Measurements from ENCODE around the gene HOXD12. TPM values are rescaled to one million over a fixed set of nuclear protein-coding genes. Genes with fewer than 3 reads are reported as not detected.

HOXD12 gene
- total RNA-seq, 1 experiment from 2014 or later: 0.27 TPM

GRCh38 chr2:176123411-176124109 is 24.0 kb downstream of the HOXD12 start:
- ChIA-PET CTCF (no interaction called here), RAD21 (ENCODE audit: low non-redundant PET in 1 of 2, low total read pairs in 2 of 2, uncharacterized antibody in 2 of 2, unreplicated experiment in 2 of 2) (no interaction called here)
- H3K27me3 ChIP-seq (ENCODE audit: insufficient read depth, low read length): no peaks in the 10 kb centered on the region

More at GRCh38 chr2:176123411-176124109, 24.0 kb downstream of the HOXD12 start:
- ATAC-seq (no peak), DNase-seq (ENCODE audit: low read depth, low spot score) (no peak)
- peaks cover 0 to 5% of the 10 kb centered on the region in 2 experiments; a peak in 1 of 4 replicates for H3K4me1 ChIP-seq (ENCODE audit: control insufficient read depth in 1 of 2, insufficient read depth in 2 of 2, low read length in 2 of 2)
- H3K4me2 ChIP-seq (ENCODE audit: low read length): no peak overlapping the region
- POLR2A ChIA-PET: no interaction called here
- no peak for TF ChIP-seq JUND (IDR thresholded peaks at IDR 0.05)
- TF ChIP-seq EZH2 (IDR thresholded peaks at IDR 0.05): no peak
- no peak for TF ChIP-seq FOSL1 (IDR thresholded peaks at IDR 0.05; ENCODE audit: low read depth)
- no peak for TF ChIP-seq SP1 (IDR thresholded peaks at IDR 0.05; ENCODE audit: low read depth)
- TF ChIP-seq ZBTB33 (IDR thresholded peaks at IDR 0.05; ENCODE audit: extremely low read depth, insufficient replicate concordance, low read length): no peak
- no peak for TF ChIP-seq ZNF274 (IDR thresholded peaks at IDR 0.05; ENCODE audit: low read depth, low read length)
- no peak for TF ChIP-seq SRF (IDR thresholded peaks at IDR 0.05; ENCODE audit: low read depth)
- TF ChIP-seq EGR1 (IDR thresholded peaks at IDR 0.05; ENCODE audit: low read depth): no peak
- no peak for TF ChIP-seq ATF3 (IDR thresholded peaks at IDR 0.05)
- no peak for TF ChIP-seq YY1 (IDR thresholded peaks at IDR 0.05; ENCODE audit: extremely low read depth, insufficient replicate concordance, low read depth, low read length)
- TF ChIP-seq ELF1 (IDR thresholded peaks at IDR 0.05; ENCODE audit: borderline replicate concordance, low read depth): no peak
- TF ChIP-seq CEBPB (IDR thresholded peaks at IDR 0.05; ENCODE audit: low read depth): no peak
- no peak for TF ChIP-seq POLR2AphosphoS5 (IDR thresholded peaks at IDR 0.05; ENCODE audit: low read depth, low read length)
- no peak for TF ChIP-seq ZFX (IDR thresholded peaks at IDR 0.05)
- no peak for TF ChIP-seq POLR2A (IDR thresholded peaks at IDR 0.05; ENCODE audit: borderline replicate concordance, extremely low read depth, insufficient read depth, insufficient read length)
- TF ChIP-seq SIN3A (IDR thresholded peaks at IDR 0.05; ENCODE audit: low read depth): no peak
- TF ChIP-seq RAD21 (IDR thresholded peaks at IDR 0.05; ENCODE audit: low read depth): no peak
- TF ChIP-seq CBX3 (IDR thresholded peaks at IDR 0.05; ENCODE audit: low read depth): no peak
- no peak for TF ChIP-seq TCF7L2 (IDR thresholded peaks at IDR 0.05; ENCODE audit: borderline replicate concordance, extremely low read depth, insufficient read depth, insufficient read length)
- TF ChIP-seq MAX (IDR thresholded peaks at IDR 0.05): no peak
- H2AFZ ChIP-seq (ENCODE audit: low read depth, low read length, poor library complexity, severe bottlenecking): no peak overlapping the region
- H3K9me2 ChIP-seq (ENCODE audit: insufficient read depth): no peaks in the 10 kb centered on the region
- no peak overlapping the region for H3K9ac ChIP-seq (ENCODE audit: low read length)
- no peaks in the 10 kb centered on the region for H3K9me3 ChIP-seq (ENCODE audit: control insufficient read depth in 1 of 2, insufficient read depth in 1 of 2, low read depth in 1 of 2, low read length in 2 of 2)
- intact Hi-C loops (cut with micrococcal nuclease): no loop called here
- H4K20me1 ChIP-seq (ENCODE audit: insufficient read depth): no peaks in the 10 kb centered on the region
- BruUV-seq (replicated peaks): no TSS peak
- no peaks in the 10 kb centered on the region for H3K79me2 ChIP-seq (ENCODE audit: insufficient read depth, low read length)
- H3K27ac ChIP-seq (ENCODE audit: low read depth, low read length): no peak overlapping the region
- H3K36me3 ChIP-seq (ENCODE audit: control insufficient read depth in 1 of 2, insufficient read depth in 2 of 2, low read length in 2 of 2): no peaks in the 10 kb centered on the region
- no peak overlapping the region for H3K4me3 ChIP-seq (replicated peaks in 1 of 2; ENCODE audit: low read depth in 1 of 2, low read length in 2 of 2)

Data from HCT116 (cell line).